H9 (cell line): ENCODE measurements around the gene PPM1H. TPM values are rescaled to one million over a fixed set of nuclear protein-coding genes. Genes with fewer than 3 reads are reported as not detected.

ENCODE experiments used
- DNase-seq: peaks from one replicate; pipeline ENCODE4 v3.0.0-alpha.2; 2017
- H2AFZ ChIP-seq: one replicate; pipeline ENCODE4 v1.6.1; 2013; ENCODE audit warnings: mild to moderate bottlenecking, low read length, control low read depth, moderate library complexity
- H2AK5ac ChIP-seq: 2 replicates; pipeline ENCODE4 v1.6.1; 2013; ENCODE audit warnings: low read length, control low read depth, mixed read lengths; ENCODE audit not compliant: insufficient read length
- H2BK120ac ChIP-seq: one replicate; pipeline ENCODE4 v1.6.1; 2013; ENCODE audit warnings: low read depth, mild to moderate bottlenecking, low read length, control low read depth, inconsistent platforms; ENCODE audit not compliant: poor library complexity, severe bottlenecking
- H2BK12ac ChIP-seq: 2 replicates; pipeline ENCODE4 v1.6.1; 2013; ENCODE audit warnings: low read length, control low read depth, mixed read lengths, low read depth; ENCODE audit not compliant: insufficient read length
- H2BK15ac ChIP-seq: 2 replicates; pipeline ENCODE4 v1.6.1; 2013; ENCODE audit warnings: low read depth, low read length, control low read depth
- H2BK20ac ChIP-seq: one replicate; pipeline ENCODE4 v1.6.1; 2013; ENCODE audit warnings: low read depth, mild to moderate bottlenecking, low read length, control low read depth, inconsistent platforms; ENCODE audit not compliant: poor library complexity, severe bottlenecking
- H2BK5ac ChIP-seq: 2 replicates; pipeline ENCODE4 v1.6.1; 2013; ENCODE audit warnings: low read length, control low read depth, mixed read lengths; ENCODE audit not compliant: insufficient read length
- H3K14ac ChIP-seq: 2 replicates; pipeline ENCODE4 v1.6.1; 2013; ENCODE audit warnings: low read length, control low read depth; ENCODE audit not compliant: insufficient read depth
- H3K18ac ChIP-seq: 2 replicates; pipeline ENCODE4 v1.6.1; 2013; ENCODE audit warnings: low read depth, mild to moderate bottlenecking, mixed read lengths, low read length, control low read depth; ENCODE audit not compliant: insufficient read length
- H3K23ac ChIP-seq: 2 replicates; pipeline ENCODE4 v1.6.1; 2013; ENCODE audit warnings: low read length, control low read depth, mixed read lengths, low read depth; ENCODE audit not compliant: insufficient read length
- H3K23me2 ChIP-seq: 2 replicates; pipeline ENCODE4 v1.6.1; 2013; ENCODE audit warnings: low read depth, mild to moderate bottlenecking, mixed read lengths, low read length, control low read depth; ENCODE audit not compliant: insufficient read length, poor library complexity, severe bottlenecking
- H3K27ac ChIP-seq: 2 replicates; pipeline ENCODE4 v1.5.1; 2013; ENCODE audit warnings: low read length, control low read depth, mixed read lengths, low read depth; ENCODE audit not compliant: insufficient read length
- H3K27me3 ChIP-seq: 2 replicates; pipeline ENCODE4 v1.6.1; 2013; ENCODE audit warnings: low read length, control low read depth, inconsistent platforms; ENCODE audit not compliant: insufficient read depth
- H3K4ac ChIP-seq: 2 replicates; pipeline ENCODE4 v1.6.1; 2013; ENCODE audit warnings: low read depth, mild to moderate bottlenecking, control low read depth, inconsistent platforms, low read length, moderate library complexity
- H3K4me1 ChIP-seq: 2 replicates; pipeline ENCODE4 v1.6.1; 2013; ENCODE audit warnings: low read length, control low read depth, inconsistent platforms; ENCODE audit not compliant: insufficient read depth
- H3K4me2 ChIP-seq: 2 replicates; pipeline ENCODE4 v1.6.1; 2013; ENCODE audit warnings: low read length, control low read depth, mixed read lengths; ENCODE audit not compliant: insufficient read length, insufficient read depth
- H3K56ac ChIP-seq: 2 replicates; pipeline ENCODE4 v1.6.1; 2013; ENCODE audit warnings: low read depth, mild to moderate bottlenecking, mixed read lengths, low read length, control low read depth; ENCODE audit not compliant: insufficient read length
- H3K79me1 ChIP-seq: 2 replicates; pipeline ENCODE4 v1.6.1; 2013; ENCODE audit warnings: low read depth, mild to moderate bottlenecking, moderate library complexity, low read length, control low read depth, inconsistent platforms; ENCODE audit not compliant: insufficient read depth, poor library complexity, severe bottlenecking
- H3K79me2 ChIP-seq: 2 replicates; pipeline ENCODE4 v1.6.1; 2013; ENCODE audit warnings: low read length, control low read depth, inconsistent platforms; ENCODE audit not compliant: insufficient read depth
- H3K9ac ChIP-seq: 2 replicates; pipeline ENCODE4 v1.6.1; 2013; ENCODE audit warnings: low read length, control low read depth, mixed read lengths; ENCODE audit not compliant: insufficient read length; ENCODE audit errors: extremely low read depth
- H3K9me3 ChIP-seq: one replicate; pipeline ENCODE4 v1.6.1; 2013; ENCODE audit warnings: low read depth, low read length, inconsistent platforms; ENCODE audit not compliant: control insufficient read depth
- H3T11ph ChIP-seq: one replicate; pipeline ENCODE4 v1.6.1; 2013; ENCODE audit warnings: mild to moderate bottlenecking, low read length, control low read depth, inconsistent platforms
- H4K20me1 ChIP-seq: one replicate; pipeline ENCODE4 v1.6.1; 2013; ENCODE audit not compliant: control insufficient read depth, insufficient read length, insufficient read depth
- H4K5ac ChIP-seq: 2 replicates; pipeline ENCODE4 v1.6.1; 2013; ENCODE audit warnings: low read depth, mild to moderate bottlenecking, mixed read lengths, low read length, control low read depth; ENCODE audit not compliant: insufficient read length
- H4K8ac ChIP-seq: replicated peaks from 2 replicates; pipeline ENCODE4 v1.6.1; 2013; ENCODE audit warnings: low read length, control low read depth, mixed read lengths, low read depth; ENCODE audit not compliant: insufficient read length
- H4K91ac ChIP-seq: 2 replicates; pipeline ENCODE4 v1.6.1; 2013; ENCODE audit warnings: low read depth, mild to moderate bottlenecking, moderate library complexity, mixed read lengths, low read length, control low read depth; ENCODE audit not compliant: insufficient read length
- H3K27ac Mint-ChIP-seq, 3 experiments: 2 replicates in 2 of 3; 3 replicates in 1 of 3; pipeline ENCODE4 v1.8.0; 2020 to 2021; ENCODE audit warnings: mixed read lengths in 3 of 3, mild to moderate bottlenecking in 1 of 3, moderate library complexity in 1 of 3
- H3K27me3 Mint-ChIP-seq: 2 replicates; pipeline ENCODE4 v1.8.0; 2021; ENCODE audit warnings: low read depth, mild to moderate bottlenecking, moderate library complexity, mixed read lengths
- H3K36me3 Mint-ChIP-seq, 3 experiments: 2 replicates in 2 of 3; 3 replicates in 1 of 3; pipeline ENCODE4 v1.8.0; 2020 to 2021; ENCODE audit warnings: low read depth in 3 of 3, mixed read lengths in 3 of 3; ENCODE audit not compliant: insufficient read depth in 1 of 3
- H3K4me1 Mint-ChIP-seq, 2 experiments: 2 replicates each; pipeline ENCODE4 v1.8.0; 2020; ENCODE audit warnings: mixed read lengths in 2 of 2
- H3K4me3 Mint-ChIP-seq, 2 experiments: 2 replicates in 1 of 2; 3 replicates in 1 of 2; pipeline ENCODE4 v1.8.0; 2020 to 2021; ENCODE audit warnings: mild to moderate bottlenecking in 2 of 2, mixed read lengths in 2 of 2, moderate library complexity in 1 of 2
- H3K9me3 Mint-ChIP-seq, 2 experiments: 2 replicates in 1 of 2; 3 replicates in 1 of 2; pipeline ENCODE4 v1.8.0; 2020; ENCODE audit warnings: mild to moderate bottlenecking in 2 of 2, mixed read lengths in 2 of 2, moderate library complexity in 1 of 2
- CTCF ChIP-seq: fragments of 200-600 bp; sonication (generic); conservative IDR thresholded peaks from 3 replicates; pipeline ENCODE4 v1.8.0; 2021; ENCODE audit warnings: antibody characterized with exemption, mild to moderate bottlenecking
- whole genome bisulfite sequencing: extraction: QIAGEN DNeasy Blood & Tissue Kit; methylation state at CpG from one replicate; pipeline ENCODE4 v1.1.7; 2013; ENCODE audit warnings: missing lambda C conversion rate, low lambda C conversion rate, mixed read lengths; ENCODE audit not compliant: insufficient read length; ENCODE audit errors: extremely low coverage; 5-methylcytosine and 5-hydroxymethylcytosine counted together
- total RNA-seq: library from RNA; stranded (reverse); gene quantifications from 2 replicates; pipeline ENCODE4 v1.2.1, GENCODE V29; 2021

Gene PPM1H
- total RNA-seq, 1 experiment from 2014 or later: 22.1 TPM

DNA sequence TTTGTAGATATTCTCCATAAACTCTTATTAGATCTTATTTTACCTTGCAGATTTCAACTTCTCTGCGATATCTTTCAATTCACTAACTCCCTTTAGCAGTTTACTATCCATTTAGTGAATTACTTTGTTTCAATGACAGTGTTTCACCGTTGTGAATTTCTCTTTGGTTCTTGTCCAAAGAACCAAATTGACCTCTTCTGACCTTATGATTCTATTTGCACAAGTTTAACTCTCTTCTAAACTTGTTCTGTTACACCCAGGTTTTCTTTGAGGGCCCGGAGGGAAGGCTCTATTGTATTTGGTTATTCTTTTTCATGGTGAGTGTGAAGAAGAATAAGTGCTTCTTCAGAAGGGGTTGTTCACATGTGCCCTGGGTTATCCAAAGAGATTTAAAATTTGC is 281.6 kb downstream of the PPM1H start:
- no peak overlapping the region for H2BK120ac ChIP-seq
- H3K27me3 Mint-ChIP-seq: peaks cover 84% of the 10 kb centered on the region
- no CpG with 5 or more reads among the region's 3 CpGs for WGBS
- H4K5ac ChIP-seq: no peak overlapping the region
- H3K56ac ChIP-seq: no peak overlapping the region
- H2AK5ac ChIP-seq: no peak overlapping the region
- H2BK5ac ChIP-seq: no peak overlapping the region
- peaks cover 8% of the 10 kb centered on the region; the same call in 1 of the 2 replicates for H3K27me3 ChIP-seq
- H3T11ph ChIP-seq: no peak overlapping the region
- H4K20me1 ChIP-seq: no peaks in the 10 kb centered on the region
- H4K8ac ChIP-seq: no peak overlapping the region
- H3K4me3 Mint-ChIP-seq: peak overlapping the region in 1 of 2 experiments; percentile 27; a peak in 1 of 5 replicates
- no peak overlapping the region for H2BK20ac ChIP-seq
- H2BK12ac ChIP-seq: no peak overlapping the region
- H3K23me2 ChIP-seq: no peaks in the 10 kb centered on the region
- no peaks in the 10 kb centered on the region for H3K79me1 ChIP-seq
- no peak overlapping the region for H3K27ac ChIP-seq
- H3K36me3 Mint-ChIP-seq: peaks cover 0 to 20% (median 8%) of the 10 kb centered on the region in 3 experiments; a peak in 5 of 7 replicates
- peak overlapping the region in 2 of 3 experiments; percentile 21 to 95; a peak in 5 of 7 replicates for H3K27ac Mint-ChIP-seq
- H3K4ac ChIP-seq: no peak overlapping the region
- no peak overlapping the region for H2BK15ac ChIP-seq
- H3K14ac ChIP-seq: no peak overlapping the region
- H3K79me2 ChIP-seq: no peaks in the 10 kb centered on the region
- no peak overlapping the region for H3K9ac ChIP-seq
- no peak overlapping the region for H3K4me2 ChIP-seq
- H3K23ac ChIP-seq: no peak overlapping the region
- H3K9me3 Mint-ChIP-seq: peaks cover 2 to 3% of the 10 kb centered on the region in 2 experiments; a peak in 2 of 5 replicates
- DNase-seq: no peak
- no peak overlapping the region for H3K18ac ChIP-seq
- peaks cover 66 to 68% of the 10 kb centered on the region in 2 experiments for H3K4me1 Mint-ChIP-seq
- no peak overlapping the region for H2AFZ ChIP-seq
- TF ChIP-seq CTCF: no peak
- H3K4me1 ChIP-seq: peaks cover 30% of the 10 kb centered on the region
- no peaks in the 10 kb centered on the region for H3K9me3 ChIP-seq
- H4K91ac ChIP-seq: no peak overlapping the region
